Nephron (organoid): ENCODE data around the gene BTBD3.

Experiments
- H3K27ac Mint-ChIP-seq, 3 experiments: 2 replicates each; pipeline ENCODE4 v1.8.0; 2020; ENCODE audit warnings: mixed read lengths in 3 of 3, mild to moderate bottlenecking in 2 of 3, moderate library complexity in 1 of 3
- H3K27me3 Mint-ChIP-seq: 2 replicates; pipeline ENCODE4 v1.8.0; 2021; ENCODE audit warnings: low read depth, mild to moderate bottlenecking, moderate library complexity, mixed read lengths
- H3K36me3 Mint-ChIP-seq: 2 replicates; pipeline ENCODE4 v1.8.0; 2020; ENCODE audit warnings: low read depth, mixed read lengths
- H3K4me1 Mint-ChIP-seq: 2 replicates; pipeline ENCODE4 v1.8.0; 2020; ENCODE audit warnings: mixed read lengths
- H3K4me3 Mint-ChIP-seq, 3 experiments: 2 replicates each; pipeline ENCODE4 v1.8.0; 2020; ENCODE audit warnings: mild to moderate bottlenecking in 3 of 3, mixed read lengths in 3 of 3, moderate library complexity in 2 of 3
- H3K9me3 Mint-ChIP-seq: 2 replicates; pipeline ENCODE4 v1.8.0; 2020; ENCODE audit warnings: mixed read lengths
- TF ChIP-seq, protein P1 (sequence below), 3 experiments: fragments of 200-600 bp; sonication (generic); IDR thresholded peaks; one replicate each; pipeline ENCODE4 v1.5.0; 2021; ENCODE audit warnings: antibody characterized with exemption in 3 of 3; ENCODE audit not compliant: unreplicated experiment in 3 of 3

Gene BTBD3

DNA sequence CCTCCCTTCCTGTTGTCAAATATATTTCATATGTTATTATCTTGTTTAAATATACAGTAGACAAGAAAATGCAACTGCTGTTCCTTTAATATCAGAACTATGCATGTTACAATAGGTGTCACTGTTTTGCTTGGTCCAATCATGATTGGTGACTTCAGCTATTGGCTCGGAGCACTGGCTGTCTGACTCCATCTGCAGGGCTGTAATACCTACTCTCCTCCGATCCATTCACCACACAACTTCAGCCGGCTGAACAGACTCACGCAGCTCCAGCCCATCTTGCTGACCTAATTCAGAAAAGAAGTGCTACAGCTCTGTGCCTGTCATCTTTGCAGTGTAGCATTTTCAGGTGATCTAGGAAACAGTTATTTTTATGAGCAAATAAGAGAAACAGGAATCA lies at the start of gene BTBD3:
BTBD3 (plus strand) TSS at position 231 of the 400 bp plus-strand sequence. CDS start 383 bp downstream, outside the sequence.
- Mint-ChIP-seq H3K9me3 (no peaks in the 10 kb centered on the region), H3K4me3 (peak within 1 kb of the TSS in 2 of 3 experiments; percentile 54 to 56), H3K4me1 (peaks cover 40% of the 10 kb centered on the region), H3K27me3 (no peaks in the 10 kb centered on the region), H3K27ac (peak within 1 kb of the TSS; percentile 32 to 72 (median 32)), H3K36me3 (peaks cover 24% of the 10 kb centered on the region)
- TF ChIP-seq, protein P1, sequence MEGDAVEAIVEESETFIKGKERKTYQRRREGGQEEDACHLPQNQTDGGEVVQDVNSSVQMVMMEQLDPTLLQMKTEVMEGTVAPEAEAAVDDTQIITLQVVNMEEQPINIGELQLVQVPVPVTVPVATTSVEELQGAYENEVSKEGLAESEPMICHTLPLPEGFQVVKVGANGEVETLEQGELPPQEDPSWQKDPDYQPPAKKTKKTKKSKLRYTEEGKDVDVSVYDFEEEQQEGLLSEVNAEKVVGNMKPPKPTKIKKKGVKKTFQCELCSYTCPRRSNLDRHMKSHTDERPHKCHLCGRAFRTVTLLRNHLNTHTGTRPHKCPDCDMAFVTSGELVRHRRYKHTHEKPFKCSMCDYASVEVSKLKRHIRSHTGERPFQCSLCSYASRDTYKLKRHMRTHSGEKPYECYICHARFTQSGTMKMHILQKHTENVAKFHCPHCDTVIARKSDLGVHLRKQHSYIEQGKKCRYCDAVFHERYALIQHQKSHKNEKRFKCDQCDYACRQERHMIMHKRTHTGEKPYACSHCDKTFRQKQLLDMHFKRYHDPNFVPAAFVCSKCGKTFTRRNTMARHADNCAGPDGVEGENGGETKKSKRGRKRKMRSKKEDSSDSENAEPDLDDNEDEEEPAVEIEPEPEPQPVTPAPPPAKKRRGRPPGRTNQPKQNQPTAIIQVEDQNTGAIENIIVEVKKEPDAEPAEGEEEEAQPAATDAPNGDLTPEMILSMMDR (IDR thresholded peaks at IDR 0.05; ENCODE audit: unreplicated experiment in 3 of 3), result no peak

DNA sequence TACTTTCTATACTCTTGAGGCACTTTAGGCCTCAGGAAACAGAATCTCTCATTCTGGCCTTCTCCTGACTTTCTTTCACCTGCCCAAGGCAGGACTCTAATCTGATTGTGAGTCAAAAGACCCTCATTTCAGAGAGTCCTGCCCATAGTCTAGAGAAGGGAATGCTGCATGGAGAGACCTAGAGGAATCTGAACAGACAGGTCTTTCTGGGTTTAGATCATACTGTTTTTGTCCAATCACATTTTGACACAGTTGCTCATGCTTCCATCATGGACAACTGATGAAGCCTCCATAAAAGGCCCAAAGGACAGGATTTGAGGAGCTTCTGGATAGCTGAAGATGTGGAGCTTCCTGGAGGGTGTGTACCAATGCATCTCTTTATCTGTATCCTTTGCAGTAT lies 48.1 kb upstream of the BTBD3 start:
- Mint-ChIP-seq H3K4me1 (no peaks in the 10 kb centered on the region), H3K27ac (no peak overlapping the region), H3K9me3 (no peaks in the 10 kb centered on the region), H3K27me3 (no peaks in the 10 kb centered on the region), H3K36me3 (no peaks in the 10 kb centered on the region), H3K4me3 (no peak overlapping the region)
- TF ChIP-seq, protein P1 (IDR thresholded peaks at IDR 0.05; ENCODE audit: unreplicated experiment in 3 of 3), result no peak

DNA sequence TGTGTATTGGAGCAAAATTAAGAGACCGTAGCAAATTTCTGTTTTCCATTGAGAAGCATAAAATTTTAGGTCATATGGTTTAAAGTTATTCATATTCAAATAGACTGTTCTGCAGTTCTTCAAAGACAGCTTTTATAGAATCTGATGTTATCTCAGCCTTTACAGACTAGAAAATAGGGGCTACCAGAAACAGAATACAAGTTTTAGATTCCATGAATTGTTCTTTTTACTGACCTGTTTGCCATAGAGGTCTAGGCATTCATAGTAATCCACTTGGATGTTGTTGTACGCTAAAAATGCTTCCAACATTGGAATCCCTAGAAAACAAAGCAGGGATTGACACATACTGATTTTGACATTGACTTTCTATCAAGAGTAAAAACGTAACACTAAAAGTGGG lies 47.3 kb upstream of the BTBD3 start:
- Mint-ChIP-seq H3K27me3 (no peaks in the 10 kb centered on the region), H3K36me3 (no peaks in the 10 kb centered on the region), H3K4me1 (no peaks in the 10 kb centered on the region), H3K27ac (no peak overlapping the region), H3K4me3 (no peak overlapping the region), H3K9me3 (no peaks in the 10 kb centered on the region)
- TF ChIP-seq, protein P1 (IDR thresholded peaks at IDR 0.05; ENCODE audit: unreplicated experiment in 3 of 3), result no peak

DNA sequence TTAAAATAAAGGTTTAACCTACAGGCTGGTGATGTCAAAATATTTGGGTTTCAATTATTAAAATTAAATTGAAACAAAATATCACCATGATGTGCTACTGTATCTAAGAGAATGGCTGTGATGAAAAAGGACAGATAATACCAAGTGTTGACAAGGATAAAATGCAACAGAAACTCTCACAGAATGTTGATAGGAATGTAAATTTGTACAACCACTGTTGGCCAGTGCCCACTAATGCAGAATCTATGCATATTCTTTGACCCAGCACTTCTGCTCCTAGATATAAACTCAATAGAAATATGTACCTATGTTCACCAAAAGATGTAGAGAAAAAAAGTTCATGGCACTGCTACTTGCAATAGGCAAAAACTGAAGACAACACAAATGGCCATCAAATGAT lies 41.1 kb upstream of the BTBD3 start:
- H3K9me3 Mint-ChIP-seq, result peaks cover 2% of the 10 kb centered on the region
- H3K4me1 Mint-ChIP-seq, result no peaks in the 10 kb centered on the region
- TF ChIP-seq, protein P1 (IDR thresholded peaks at IDR 0.05; ENCODE audit: unreplicated experiment in 3 of 3), result no peak
- H3K27me3 Mint-ChIP-seq, result no peaks in the 10 kb centered on the region
- H3K36me3 Mint-ChIP-seq, result no peaks in the 10 kb centered on the region
- H3K4me3 Mint-ChIP-seq, result no peak overlapping the region
- H3K27ac Mint-ChIP-seq, result no peak overlapping the region

DNA sequence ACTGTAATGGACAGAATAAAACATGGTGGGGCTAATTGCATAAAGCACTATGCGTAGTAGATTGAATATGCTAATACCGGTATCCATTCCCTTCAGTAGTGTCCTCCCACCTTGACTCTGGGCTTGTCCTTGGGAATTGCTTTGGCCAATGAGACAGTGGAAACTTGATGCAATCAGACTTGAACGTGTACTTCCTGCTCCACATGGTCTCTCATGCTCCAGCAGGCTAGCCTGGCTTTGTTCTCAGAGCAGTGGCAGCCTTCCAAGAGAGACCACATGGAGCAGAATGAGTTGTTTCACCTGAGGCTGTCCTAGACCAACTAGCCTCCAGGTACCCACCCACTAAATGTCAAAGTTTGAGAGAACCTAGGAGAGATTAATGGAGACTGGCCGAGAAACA lies 37.0 kb upstream of the BTBD3 start:
- H3K27ac Mint-ChIP-seq, result no peak overlapping the region
- TF ChIP-seq, protein P1 (IDR thresholded peaks at IDR 0.05; ENCODE audit: unreplicated experiment in 3 of 3), result no peak
- no peaks in the 10 kb centered on the region for H3K27me3 Mint-ChIP-seq
- H3K9me3 Mint-ChIP-seq, result peaks cover 2% of the 10 kb centered on the region
- H3K4me1 Mint-ChIP-seq, result no peaks in the 10 kb centered on the region
- no peak overlapping the region for H3K4me3 Mint-ChIP-seq
- no peaks in the 10 kb centered on the region for H3K36me3 Mint-ChIP-seq

DNA sequence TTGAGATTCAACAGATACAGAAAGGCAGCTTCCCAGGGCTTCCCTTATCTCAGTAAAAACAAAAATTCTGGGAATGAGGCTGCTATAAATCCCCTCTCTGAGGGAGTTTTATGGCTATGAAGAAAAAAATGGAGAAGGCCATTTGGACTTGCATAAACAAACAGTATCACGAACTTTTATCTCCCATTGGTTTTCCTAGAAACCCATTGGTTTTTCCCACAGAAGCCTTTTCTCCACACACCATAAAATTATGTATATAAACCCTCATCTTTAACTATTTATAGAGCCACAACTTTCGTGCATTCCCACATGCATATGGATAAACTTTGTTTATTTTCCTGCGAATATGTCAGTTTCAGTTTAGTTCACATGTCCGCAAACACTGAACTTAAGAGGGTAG lies 36.2 kb upstream of the BTBD3 start:
- TF ChIP-seq, protein P1 (IDR thresholded peaks at IDR 0.05; ENCODE audit: unreplicated experiment in 3 of 3), result no peak
- Mint-ChIP-seq H3K27ac (peak overlapping the region in 1 of 3 experiments; percentile 30), H3K4me1 (peaks cover under 1% of the 10 kb centered on the region), H3K4me3 (no peak overlapping the region), H3K36me3 (no peaks in the 10 kb centered on the region), H3K27me3 (no peaks in the 10 kb centered on the region), H3K9me3 (no peaks in the 10 kb centered on the region)
